ENCODE data around the gene MC1R. TPM values are rescaled to one million over a fixed set of nuclear protein-coding genes. Genes with fewer than 3 reads are reported as not detected.
A peak's percentile ranks its signal among the peaks of the same experiment; 100 is the strongest.
"Not testable (repeated sequence)": the region's sequence is repeated elsewhere in the genome, so short reads cannot be mapped to it uniquely, and the experiment has no call there.

MC1R gene
- total RNA-seq, 1 experiment from 2014 or later, result 16.9 TPM

DNA sequence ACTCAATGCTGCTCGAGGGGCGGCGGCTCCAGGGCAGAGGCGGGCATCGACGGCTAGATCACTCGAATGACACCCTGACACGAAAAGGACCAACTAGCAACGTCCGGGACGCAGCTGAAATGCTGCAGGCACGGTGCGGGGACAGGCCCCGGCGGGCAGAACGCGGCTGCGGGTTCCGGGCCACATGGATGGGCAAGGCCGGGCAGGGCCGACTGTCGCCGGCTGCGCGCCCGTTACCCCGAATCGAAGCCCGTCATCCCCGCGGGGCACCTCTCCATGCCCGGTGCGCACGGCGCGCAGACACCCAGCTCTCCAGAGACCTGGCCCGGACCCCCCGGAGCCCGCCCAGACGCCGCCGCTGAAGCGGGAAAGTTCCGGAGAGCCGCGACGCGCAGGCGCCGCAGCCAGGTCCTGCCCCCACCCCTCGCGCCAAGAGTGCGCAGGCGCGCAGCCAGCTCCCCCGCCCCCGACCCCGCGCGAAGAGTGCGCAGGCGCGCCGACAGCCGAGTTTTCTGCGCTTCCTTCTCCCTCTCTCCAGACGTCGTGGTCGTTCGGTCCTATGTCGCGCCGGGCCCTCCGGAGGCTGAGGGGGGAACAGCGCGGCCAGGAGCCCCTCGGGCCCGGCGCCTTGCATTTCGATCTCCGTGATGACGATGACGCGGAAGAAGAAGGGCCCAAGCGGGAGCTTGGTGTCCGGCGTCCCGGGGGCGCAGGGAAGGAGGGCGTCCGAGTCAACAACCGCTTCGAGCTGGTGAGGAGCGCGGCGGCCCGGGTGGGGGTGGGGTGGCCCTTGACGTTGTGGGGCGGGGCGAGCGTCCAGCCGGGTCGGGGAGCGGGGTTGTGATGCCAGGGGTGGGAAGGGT, 45.3 kb upstream of the MC1R start, which contains the start of gene TCF25:
Gene TCF25 (plus strand): TSS at position 484 of the 863 bp plus-strand sequence. CDS start 76 bp downstream, at position 560.
- CTCF ChIA-PET, result interaction anchor here (0.6 to 1.7 kb wide), 12 partner anchors 9 to 298 kb away, joined by 3 to 8 read pairs (median 4); partner anchors contain the start of genes FANCA and TUBB3
- BruUV-seq (replicated peaks), result TSS peak; percentile 65
- peaks cover 62% of the 10 kb centered on the region for H3K36me3 Mint-ChIP-seq (ENCODE audit: insufficient read depth, unreplicated experiment)
- no peak for TF ChIP-seq CTCF (IDR thresholded peaks at IDR 0.05; ENCODE audit: unreplicated experiment)
- intact Hi-C loops (cut with micrococcal nuclease; ENCODE audit: unreplicated experiment), result no loop called here
- H3K9me3 Mint-ChIP-seq (ENCODE audit: low read depth, unreplicated experiment), result no peaks in the 10 kb centered on the region
- H3K4me3 Mint-ChIP-seq (ENCODE audit: low read depth, unreplicated experiment), result peak within 1 kb of the TSS; percentile 93
- H3K27ac Mint-ChIP-seq (ENCODE audit: unreplicated experiment), result peak within 1 kb of the TSS; percentile 93
- no peaks in the 10 kb centered on the region for H3K27me3 Mint-ChIP-seq (ENCODE audit: unreplicated experiment)
- peak; percentile 89 for DNase-seq
- peaks cover 15% of the 10 kb centered on the region for H3K4me1 Mint-ChIP-seq (ENCODE audit: low read depth, unreplicated experiment)

DNA sequence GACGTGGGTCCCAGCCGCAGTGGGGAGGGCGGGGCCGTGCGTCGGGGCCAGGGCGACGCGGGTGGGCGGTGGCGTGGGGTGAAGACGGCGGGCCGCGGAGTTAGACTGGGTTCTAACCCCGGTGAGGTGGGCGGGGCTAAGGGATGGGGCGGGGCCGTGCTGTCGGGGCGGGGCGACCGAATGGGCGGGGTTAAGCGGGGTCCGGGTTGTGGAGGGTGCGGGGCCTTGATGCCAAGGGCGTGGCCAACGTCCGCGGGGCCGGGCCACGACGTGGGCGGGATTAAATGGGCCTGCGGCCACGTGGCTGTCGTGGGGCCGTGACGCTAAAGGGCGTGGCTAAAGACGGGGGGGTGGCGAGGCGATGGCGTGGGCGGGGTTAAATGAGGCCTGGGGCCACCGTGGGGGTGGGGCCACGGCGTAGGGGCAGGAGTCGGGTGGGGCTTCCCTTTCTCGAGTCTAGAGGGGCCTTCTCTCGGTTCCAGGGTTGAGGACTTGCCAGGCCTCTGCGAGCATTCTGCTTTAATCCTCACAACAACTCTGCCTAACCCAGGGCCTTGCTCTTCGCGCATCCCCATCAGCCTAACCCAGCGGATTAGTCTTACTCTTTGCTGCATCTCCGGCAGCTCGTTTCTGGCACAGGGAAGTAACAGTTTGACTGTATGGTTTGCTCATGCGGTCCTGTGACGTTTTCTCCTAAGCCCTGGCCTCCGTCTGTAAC, 44.5 kb upstream of the MC1R start:
- BruUV-seq (replicated peaks), result no TSS peak

DNA sequence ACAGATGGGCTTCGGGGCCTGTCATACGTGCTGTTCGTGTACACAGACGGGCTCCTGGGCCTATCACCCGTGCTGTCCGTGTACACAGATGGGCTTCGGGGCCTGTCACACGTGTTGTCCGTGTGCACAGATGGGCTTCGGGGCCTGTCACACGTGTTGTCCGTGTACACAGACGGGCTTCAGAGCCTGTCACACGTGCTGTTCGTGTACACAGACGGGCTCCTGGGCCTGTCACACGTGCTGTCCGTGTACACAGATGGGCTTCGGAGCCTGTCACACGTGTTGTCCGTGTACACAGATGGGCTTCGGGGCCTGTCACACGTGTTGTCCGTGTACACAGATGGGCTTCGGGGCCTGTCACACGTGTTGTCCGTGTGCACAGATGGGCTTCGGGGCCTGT, 39.5 kb upstream of the MC1R start:
- H3K9me3 Mint-ChIP-seq (ENCODE audit: low read depth, unreplicated experiment); H3K4me3 Mint-ChIP-seq (ENCODE audit: low read depth, unreplicated experiment); intact Hi-C loops (cut with micrococcal nuclease; ENCODE audit: unreplicated experiment); DNase-seq; H3K27ac Mint-ChIP-seq (ENCODE audit: unreplicated experiment); H3K27me3 Mint-ChIP-seq (ENCODE audit: unreplicated experiment); BruUV-seq (replicated peaks); CTCF ChIA-PET: not testable (repeated sequence)
- Mint-ChIP-seq H3K36me3 (ENCODE audit: insufficient read depth, unreplicated experiment) (peaks cover 83% of the 10 kb centered on the region), H3K4me1 (ENCODE audit: low read depth, unreplicated experiment) (peaks cover 14% of the 10 kb centered on the region)

More for the DNA sequence above, 44.5 kb upstream of the MC1R start:
- peaks cover 15% of the 10 kb centered on the region for H3K4me1 Mint-ChIP-seq (ENCODE audit: low read depth, unreplicated experiment)
- CTCF ChIA-PET, result interaction anchor here (0.6 to 1.7 kb wide), 7 partner anchors 10 to 145 kb away, joined by 3 to 8 read pairs (median 4); partner anchors contain the start of gene TUBB3
- intact Hi-C loops (cut with micrococcal nuclease; ENCODE audit: unreplicated experiment), result no loop called here
- peak overlapping the region; percentile 93 for H3K27ac Mint-ChIP-seq (ENCODE audit: unreplicated experiment)
- TF ChIP-seq CTCF (IDR thresholded peaks at IDR 0.05; ENCODE audit: unreplicated experiment), result no peak
- H3K27me3 Mint-ChIP-seq (ENCODE audit: unreplicated experiment), result no peaks in the 10 kb centered on the region
- peak overlapping the region; percentile 93 for H3K4me3 Mint-ChIP-seq (ENCODE audit: low read depth, unreplicated experiment)
- H3K9me3 Mint-ChIP-seq (ENCODE audit: low read depth, unreplicated experiment), result no peaks in the 10 kb centered on the region
- DNase-seq, result peak; percentile 98
- H3K36me3 Mint-ChIP-seq (ENCODE audit: insufficient read depth, unreplicated experiment), result peaks cover 68% of the 10 kb centered on the region

GRCh38 chr16:89880477-89881367, 37.9 kb upstream of the MC1R start:
- Mint-ChIP-seq H3K4me3 (ENCODE audit: low read depth, unreplicated experiment) (no peak overlapping the region), H3K27ac (ENCODE audit: unreplicated experiment) (no peak overlapping the region), H3K36me3 (ENCODE audit: insufficient read depth, unreplicated experiment) (peaks cover 83% of the 10 kb centered on the region), H3K4me1 (ENCODE audit: low read depth, unreplicated experiment) (no peaks in the 10 kb centered on the region), H3K9me3 (ENCODE audit: low read depth, unreplicated experiment) (no peaks in the 10 kb centered on the region), H3K27me3 (ENCODE audit: unreplicated experiment) (no peaks in the 10 kb centered on the region)
- BruUV-seq (replicated peaks), result no TSS peak
- no peak for TF ChIP-seq CTCF (IDR thresholded peaks at IDR 0.05; ENCODE audit: unreplicated experiment)
- intact Hi-C loops (cut with micrococcal nuclease; ENCODE audit: unreplicated experiment), result no loop called here
- CTCF ChIA-PET, result no interaction called here
- DNase-seq, result no peak
